ENCODE results near the gene LST1.
"Not testable (repeated sequence)": the region's sequence is repeated elsewhere in the genome, so short reads cannot be mapped to it uniquely, and the experiment has no call there.

Gene LST1

DNA sequence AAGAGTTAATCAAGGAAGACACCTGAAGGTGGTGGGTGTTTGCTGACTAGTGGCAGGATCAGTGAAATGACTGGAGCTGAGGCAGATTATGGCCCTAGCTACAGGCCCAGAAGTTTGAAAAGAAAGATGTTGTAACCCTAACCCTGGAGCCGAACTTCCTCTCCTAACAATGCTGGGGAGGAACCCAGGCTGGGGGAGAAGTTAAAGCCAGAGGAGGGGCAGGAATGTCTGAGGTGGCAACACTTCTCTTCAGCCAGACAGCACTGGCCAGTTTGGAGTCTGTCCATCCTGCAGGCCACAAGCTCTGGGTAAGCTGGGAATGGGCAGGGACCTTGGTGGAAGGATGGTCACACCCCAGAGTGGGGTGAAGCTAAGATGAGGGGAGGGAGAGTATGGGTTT lies at the start of gene LST1:
TSS of gene LST1 (plus strand) at position 270 of the 400 bp plus-strand sequence. CDS start 1,023 bp downstream, outside the sequence.
- no peak for DNase-seq

DNA sequence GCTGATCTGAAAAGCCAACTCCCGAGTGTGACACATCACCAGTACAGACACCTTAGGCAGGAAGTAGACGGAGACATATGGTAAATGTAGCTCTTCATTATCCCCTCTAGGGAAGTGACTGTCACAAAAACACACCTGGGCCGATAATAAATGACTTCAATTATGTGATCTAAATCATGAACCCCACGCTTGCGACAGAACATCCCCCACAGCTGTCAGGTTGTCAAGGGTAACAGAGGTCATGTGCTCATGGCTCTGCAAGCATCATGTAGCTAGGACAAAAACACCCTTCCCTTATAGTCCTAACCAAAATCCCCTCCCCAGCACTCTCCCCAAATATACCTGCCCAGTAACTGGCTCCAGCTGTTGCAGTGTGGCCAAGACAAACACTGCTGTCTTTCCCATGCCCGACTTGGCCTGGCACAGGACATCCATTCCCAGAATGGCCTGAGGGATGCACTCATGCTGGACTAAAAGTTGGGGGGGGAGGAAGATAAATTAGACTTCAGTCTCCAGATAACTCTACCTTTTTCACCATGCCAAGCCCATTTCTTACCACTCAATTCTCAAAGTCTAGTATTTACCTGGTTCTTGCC lies 47.2 kb upstream of the LST1 start:
- DNase-seq = no peak

DNA sequence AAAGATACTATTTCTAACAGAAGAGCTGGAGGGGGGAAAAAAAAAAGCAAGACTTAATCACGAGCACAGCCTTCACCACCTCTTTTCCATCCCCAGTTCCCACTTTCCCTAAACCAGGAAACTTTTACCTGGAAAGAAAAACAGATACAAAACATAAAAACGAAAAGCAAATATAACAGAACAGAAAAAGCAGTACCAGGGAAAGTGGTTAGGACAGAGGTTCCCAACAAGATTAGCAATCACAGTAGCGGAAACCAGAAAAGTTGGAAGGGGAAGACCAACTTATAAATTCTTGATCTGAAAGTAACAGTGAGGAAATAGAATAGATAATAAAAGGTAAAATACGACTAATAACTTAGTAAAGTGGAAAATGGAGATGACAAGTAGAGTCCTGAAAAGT lies 45.4 kb upstream of the LST1 start:
- no peak for DNase-seq

DNA sequence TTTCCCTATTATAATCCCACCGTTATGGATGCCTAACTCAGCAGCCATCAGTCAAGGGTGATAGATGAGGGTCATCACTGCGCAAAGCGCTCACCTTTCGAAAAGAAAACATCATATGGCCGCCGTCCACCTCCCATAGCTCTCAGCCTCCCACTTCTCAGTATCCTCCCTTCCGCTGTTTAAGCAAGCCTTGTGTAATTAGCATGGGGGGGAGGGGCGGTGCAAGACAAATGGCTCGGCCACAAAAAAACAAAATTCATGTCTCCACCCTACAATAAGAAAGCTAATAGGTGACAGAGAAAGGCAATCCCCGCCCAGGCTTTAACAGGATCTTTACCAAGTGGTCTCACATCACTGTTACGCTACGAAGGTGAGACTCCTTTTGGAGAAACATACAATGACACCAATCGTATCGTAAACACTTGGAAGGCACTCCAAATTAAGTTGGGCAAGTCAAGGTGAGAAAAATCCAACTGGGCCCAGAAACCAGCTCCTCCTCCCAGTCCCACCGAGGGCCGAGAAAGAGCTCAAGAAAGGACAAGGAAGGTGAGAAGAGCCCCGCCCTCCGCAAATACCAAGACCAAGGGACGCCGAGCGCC lies 44.9 kb upstream of the LST1 start:
- DNase-seq = peak; percentile 71

DNA sequence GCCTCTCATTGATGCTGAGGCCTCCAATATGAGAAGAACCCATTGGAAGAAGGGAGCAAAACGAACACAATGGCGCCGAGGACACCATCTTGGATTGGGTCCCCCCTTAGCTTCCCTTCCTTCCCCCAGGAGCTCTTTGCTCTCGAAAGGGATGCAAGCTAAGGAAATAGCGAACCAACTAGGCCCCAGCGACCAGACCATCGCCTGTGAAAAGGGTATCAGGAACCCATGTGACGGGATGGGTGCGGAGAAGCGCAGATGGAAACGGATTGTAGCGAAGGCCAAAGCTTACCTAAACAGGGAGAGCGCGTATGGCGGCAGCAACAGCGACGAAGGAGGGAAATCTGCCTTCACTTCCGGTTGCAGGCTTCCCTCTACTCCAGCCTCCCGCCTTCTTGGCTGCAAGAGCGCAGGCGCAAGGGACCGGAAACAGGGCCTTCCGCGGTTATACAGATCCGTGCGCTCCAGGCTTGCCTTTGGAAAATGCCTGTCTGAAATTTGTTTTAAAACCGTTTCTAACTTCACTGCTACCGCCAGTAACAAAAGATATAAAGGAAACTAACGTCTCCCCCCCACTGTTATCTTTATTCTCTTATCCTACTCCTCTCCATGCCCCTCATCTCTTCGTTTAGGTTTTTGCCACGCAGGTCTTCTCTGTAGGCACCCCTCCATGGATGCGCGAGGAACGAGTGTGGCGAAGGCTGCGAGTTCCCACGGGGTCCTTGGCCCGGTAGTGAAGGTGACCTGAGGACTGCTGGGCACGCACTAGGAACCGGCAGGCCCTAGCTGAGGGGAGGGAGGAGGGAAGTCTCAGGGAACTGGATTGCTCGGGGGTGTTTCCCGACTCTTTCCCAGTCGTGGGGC lies 44.2 kb upstream of the LST1 start, which contains the start of gene DDX39B:
TSS of gene DDX39B (minus strand) at position 346 of the 864 bp plus-strand sequence. CDS start 1,471 bp downstream, outside the sequence.
- peak; percentile 98 for DNase-seq

DNA sequence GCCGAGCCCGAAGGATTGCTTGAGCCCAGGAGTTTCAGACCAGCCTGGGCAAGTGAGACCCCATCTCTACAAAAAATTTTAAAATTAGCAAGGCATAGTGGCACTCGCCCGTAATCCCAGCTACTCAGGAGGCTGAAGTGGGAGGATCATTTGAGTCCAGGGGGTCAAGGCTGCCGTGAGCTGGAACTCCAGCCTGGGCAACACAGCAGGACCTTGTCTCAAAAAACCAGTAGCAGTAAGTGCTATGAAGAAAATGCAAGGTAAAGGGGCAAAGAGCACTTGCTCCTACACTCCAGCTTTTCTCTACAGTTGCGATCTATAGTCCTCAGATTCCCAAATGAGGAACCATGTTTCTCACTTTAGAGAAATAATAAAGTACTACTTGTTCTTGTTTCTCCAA lies 42.4 kb upstream of the LST1 start:
- DNase-seq = no peak

DNA sequence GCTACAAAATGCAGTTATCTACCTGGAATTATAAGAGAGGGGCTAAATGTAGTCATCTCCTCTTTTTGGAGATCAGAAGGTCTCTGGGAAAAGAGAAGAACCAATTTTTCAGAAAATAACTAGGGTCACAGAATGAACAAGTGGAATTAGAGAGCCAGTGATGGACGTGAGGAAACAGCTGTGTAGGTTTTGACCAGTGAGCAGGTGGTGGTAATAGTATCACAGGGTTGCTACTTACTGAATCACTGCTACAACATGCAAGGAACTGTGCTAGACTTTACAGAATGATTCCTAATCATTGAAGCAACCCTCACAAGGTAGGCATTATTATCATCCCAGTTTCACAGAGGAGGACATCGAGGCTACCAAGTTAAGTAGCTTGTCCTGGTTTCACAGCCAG lies 41.4 kb upstream of the LST1 start:
- DNase-seq = no peak

DNA sequence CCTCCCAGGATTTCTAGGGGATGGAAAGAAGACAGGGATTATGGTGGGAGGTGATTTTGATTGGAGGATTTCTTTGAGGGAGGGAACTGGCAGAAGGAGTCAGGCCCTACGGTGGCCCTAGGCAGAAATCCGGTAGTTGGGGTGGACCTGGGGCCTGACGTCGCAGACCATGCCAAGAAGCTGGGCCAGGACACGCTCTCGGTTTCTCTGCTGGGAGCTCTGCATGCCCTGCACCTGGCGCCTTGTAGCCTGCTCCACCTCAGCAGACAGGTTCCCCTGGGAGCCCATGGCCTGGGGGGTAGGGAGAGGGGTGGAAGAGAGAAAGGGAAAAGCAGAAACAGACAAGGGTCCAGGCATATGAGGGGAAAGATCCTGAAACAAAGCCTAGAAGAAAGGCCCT lies 40.8 kb upstream of the LST1 start:
- no peak for DNase-seq

DNA sequence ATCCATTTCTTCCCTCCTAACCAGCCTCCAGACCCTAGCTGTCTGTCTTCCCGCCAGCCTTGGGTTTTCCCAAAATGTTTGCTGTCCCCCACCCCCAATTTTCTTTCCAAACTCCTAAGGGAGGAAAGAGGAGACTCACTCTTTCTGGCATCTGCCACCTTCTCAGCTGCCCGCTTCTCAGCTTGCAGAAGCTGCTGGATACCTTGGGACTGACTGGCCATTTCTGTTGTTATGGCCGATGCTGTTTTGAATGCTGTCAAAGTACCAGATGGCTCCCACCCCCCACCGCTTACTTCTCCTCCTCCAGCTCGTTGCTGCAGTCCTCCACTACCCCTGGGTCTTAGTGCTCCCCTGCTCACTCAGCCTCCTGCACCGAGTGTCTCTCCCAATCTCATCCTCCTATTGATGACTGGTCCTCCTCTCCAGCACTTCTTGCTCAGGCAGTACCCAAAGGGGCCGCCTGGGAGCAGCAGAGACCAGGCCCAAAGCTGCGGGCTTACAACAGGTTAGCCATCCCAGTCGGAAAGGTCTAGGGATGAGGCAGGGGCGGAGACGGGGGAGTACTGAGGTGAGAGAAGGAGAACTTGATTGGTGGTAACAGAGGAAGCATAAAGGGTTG lies 39.6 kb upstream of the LST1 start, which contains the start of gene ATP6V1G2:
TSS of gene ATP6V1G2 (minus strand) at position 270 of the 619 bp plus-strand sequence. CDS start at position 221, 49 bp downstream.
- peak; percentile 98 for DNase-seq

DNA sequence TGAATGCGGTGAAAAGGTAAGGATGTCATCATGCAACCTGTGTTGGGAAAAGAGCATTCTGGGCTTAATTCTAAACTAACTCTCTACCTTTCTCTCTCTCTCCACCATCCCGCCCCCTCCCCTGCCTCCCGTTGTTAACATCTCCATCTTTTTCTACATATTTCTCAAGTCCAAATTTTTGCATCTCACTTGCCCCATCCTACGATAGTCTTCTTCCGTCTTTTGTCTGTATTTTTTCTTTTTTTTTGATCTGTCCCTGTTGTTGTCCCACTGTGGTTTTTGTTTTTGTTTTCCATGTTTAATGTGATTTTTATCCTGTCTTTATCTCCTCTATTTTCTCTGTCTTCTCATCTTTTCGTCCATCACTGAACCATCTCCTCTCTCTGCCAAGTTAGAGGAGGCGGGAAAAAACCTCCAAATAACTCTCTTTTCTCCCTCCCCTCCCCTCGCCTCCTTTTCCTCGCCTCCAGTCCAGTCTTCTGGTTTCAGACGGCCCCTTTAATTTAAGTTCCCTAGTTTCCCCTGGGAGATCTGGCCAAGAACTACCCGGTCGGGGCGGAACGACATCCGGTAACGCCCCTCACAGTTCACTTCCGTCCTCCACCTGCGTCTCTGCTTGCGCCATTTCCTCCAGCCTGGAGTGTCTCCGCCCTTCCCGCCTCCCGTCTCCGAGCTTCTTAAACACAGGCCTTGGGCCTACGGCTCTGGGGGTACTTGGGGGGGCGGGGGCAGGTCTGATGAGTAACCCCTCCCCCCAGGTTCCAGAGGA lies 38.9 kb upstream of the LST1 start, which contains the start of gene NFKBIL1:
TSS of gene NFKBIL1 (plus strand) at position 651 of the 769 bp plus-strand sequence. CDS start at position 738, 87 bp downstream.
- peak; percentile 97 for DNase-seq

DNA sequence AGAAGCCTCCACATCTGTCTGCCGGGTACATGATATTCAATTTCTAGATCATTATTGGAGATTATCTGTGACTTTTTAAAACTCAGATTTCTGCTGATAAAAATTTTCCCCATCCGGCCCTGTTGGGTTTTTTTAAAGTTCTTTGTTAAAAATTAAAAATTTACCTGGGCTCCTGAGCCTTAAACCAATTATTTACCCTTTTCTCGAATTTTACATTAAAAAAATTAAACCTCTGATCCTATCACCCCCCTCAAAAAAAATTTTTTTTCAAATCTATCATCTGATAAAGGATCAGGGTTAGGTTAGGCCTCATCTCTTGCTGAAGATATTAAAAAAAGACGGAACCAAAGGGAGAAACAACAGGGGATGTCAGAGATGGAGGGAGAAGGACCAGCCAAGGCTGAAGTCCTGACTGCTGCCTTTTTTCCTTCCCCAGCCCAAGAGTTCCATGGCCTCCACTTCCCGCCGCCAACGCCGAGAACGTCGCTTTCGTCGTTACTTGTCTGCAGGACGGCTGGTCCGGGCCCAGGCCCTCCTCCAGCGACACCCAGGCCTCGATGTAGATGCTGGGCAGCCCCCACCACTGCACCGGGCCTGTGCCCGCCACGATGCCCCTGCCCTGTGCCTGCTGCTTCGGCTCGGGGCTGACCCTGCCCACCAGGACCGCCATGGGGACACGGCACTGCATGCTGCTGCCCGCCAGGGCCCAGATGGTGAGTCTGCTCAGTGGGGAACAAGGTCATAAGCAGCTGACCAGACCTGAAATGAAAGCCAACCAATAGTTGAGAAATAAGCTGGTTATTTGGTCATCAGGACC lies 38.1 kb upstream of the LST1 start:
- no peak for DNase-seq

DNA sequence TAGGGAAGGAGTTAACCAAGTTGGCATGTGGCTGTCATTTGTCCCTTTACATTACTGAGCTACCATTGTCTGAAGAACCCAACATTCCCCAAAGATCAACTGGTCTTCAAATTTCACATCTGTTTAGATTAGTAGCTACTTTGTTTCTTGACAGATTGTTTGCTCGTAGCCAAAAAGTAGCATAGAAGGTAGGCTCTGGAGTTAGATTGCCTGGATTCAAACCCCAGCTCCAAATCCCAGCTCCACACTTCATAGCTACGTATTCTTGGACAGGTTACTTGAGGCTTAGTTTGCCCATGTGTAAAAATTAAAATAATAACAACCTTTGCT lies 37.6 kb upstream of the LST1 start:
- DNase-seq = no peak

DNA sequence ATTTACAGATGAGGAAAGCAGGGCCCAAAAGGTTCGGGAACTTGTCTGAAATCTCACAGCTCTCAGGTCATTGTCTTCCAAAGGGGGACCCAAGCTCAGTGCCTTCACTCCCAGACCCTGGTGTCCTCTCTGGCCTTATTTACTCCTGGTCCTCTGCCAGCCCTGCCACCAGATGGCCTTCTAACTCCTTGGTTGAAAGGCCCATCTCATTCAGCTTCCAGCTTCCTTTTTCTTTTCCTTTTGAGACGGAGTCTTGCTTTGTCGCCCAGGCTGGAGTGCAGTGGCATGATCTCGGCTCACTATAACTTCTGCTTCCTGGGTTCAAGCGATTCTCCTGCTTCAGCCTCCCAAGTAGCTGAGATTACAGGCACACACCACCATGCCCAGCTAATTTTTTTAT lies 34.7 kb upstream of the LST1 start:
- DNase-seq = not testable (repeated sequence)

DNA sequence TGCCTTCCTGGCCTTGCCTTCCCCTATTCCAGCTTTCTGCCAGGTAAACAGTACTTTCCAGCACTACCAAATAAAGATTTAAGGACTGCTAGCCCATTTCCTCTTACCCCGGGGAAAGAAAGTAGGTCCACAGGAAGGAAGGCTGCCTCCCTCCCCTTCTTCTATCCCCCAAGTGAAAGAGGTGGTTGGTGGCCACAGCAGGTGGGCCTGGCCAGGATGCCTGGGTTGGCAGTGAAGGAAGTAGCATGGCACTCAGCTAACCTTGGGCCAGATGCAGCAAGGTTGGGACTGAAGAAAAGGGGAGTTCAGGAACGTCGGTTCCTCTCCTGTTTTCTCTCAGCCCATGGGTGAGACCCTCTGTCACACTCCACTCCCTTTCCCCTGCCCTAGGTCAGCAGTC lies 29.8 kb upstream of the LST1 start:
- no peak for DNase-seq

DNA sequence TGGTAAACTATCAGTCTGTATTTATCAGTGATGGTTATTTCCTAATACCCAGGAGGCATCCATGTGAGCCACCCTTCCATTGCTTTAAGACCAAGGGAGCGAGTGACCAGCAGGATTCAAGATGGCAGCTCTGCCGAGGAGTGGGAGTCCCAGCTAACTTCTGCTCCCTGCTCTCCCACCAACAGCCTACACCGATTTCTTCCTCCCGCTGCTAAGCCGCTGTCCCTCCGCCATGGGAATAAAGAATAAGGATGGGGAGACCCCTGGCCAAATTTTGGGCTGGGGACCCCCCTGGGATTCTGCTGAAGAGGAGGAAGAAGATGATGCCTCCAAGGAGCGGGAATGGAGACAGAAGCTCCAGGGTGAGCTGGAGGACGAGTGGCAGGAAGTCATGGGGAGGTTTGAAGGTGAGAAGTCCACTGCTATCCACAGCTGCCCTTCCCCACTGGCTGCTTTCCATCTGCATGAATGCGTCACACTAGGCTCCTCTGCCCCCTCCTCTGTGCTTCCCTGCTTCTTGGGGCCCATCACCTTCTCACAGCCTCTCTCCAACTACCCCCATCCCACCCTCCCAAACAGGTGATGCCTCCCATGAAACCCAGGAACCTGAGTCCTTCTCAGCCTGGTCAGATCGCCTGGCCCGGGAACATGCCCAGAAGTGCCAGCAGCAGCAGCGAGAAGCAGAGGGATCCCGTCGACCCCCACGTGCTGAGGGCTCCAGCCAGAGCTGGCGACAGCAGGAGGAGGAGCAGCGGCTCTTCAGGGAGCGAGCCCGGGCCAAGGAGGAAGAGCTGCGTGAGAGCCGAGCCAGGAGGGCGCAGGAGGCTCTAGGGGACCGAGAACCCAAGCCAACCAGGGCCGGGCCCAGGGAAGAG lies 28.4 kb upstream of the LST1 start:
- DNase-seq = no peak

DNA sequence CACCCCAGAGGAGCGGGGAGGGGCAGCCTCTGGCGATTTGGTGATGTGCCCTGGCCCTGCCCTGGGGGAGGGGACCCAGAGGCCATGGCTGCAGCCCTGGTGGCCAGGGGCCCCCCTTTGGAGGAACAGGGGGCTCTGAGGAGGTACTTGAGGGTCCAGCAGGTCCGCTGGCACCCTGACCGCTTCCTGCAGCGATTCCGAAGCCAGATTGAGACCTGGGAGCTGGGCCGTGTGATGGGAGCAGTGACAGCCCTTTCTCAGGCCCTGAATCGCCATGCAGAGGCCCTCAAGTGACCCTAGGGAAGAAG lies 27.8 kb upstream of the LST1 start:
- no peak for DNase-seq

DNA sequence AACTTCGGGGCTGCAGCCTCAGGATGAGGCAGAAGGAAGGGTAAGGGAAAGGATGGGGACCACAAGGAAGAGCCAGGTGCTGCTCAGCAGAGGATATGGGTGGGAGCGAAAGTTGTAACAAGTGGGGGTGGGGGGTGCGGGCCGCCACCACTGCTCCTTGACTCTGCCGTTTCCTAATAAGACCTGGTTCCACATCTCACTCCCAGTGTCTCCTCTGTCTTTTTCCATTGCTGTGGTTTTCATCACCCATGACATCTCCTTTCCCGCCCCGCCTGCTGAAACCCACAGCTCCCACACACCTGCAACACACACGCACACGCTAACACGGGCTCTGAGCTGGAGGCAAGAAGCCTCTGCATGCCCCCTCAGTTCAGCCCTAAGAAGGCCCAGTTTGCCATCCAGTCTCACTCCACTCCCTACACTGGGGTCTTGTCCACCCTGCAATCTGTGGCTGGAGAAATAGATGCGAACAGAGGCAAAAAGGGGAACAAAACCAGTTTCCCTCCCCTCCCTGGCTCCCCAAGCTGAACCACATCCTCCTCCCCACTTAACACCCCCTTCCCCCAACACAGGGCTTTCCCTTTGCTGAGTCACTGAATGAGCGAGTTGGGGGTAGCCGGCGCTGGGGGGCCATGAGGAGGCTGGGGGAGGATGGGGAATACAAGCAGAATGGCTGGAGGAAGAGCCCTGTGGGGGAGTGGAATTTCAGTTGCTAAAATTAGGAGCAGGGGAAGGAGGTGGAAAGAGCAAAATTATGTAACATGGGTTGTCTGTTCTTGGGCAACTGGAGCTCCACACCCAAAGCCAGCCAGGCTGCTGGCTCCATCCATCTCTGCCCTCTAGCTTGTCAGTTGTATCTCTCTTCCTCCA lies 27.2 kb upstream of the LST1 start:
- no peak for DNase-seq

DNA sequence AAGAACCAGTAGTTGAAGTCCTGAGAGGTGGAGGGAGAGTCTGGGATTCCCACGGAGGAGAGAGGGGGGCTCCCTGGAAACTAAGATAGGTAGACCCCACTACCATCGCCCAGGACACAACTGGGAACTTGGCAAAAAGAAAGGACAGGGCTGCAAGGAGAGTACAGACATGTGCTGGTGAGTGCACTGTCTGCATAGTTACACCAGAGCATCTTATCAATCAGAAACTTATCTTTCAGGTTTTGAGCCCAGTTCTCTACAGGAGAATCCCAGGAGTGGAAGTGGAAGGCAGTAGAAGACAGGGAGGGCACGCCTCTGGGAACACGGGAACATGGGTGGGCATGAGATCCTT lies 26.5 kb upstream of the LST1 start:
- DNase-seq = no peak

DNA sequence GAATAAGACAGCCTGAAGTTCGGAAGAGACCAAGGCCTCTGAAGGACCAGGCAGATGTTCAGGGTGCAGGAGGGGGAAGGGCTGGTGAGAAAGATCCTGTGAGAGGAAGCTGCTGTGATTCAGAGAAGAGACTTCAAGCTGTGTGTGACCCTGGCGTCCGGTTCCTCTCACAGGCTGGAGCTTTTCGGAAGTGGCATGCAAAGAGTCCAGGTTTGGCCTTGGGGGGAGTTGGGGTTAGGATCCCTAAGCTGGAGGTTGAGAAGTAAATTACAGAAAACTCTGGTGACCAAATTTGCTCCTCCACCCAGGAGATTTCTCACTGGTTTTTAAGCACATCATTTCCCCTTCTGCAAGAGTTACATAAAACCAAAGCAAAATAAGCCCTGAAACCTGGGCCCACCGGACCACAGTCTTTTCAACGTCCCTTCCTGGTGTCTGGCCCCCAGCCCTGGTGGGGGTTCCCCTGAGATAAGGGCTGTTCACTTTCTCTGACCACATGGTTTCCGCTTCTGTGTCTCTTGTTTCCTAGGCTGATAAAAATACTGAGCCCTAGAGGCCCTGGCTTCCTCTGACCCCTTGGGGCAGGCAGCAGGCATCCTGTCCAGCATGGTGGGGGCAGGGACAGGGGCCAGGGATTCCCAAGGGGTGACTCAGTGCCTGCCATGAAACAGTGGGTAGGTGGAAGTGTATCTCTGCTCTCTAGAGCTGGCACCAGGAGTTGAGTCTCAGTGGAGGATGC lies 25.9 kb upstream of the LST1 start:
- DNase-seq = no peak
